Ureter (tissue), 1 donor: ENCODE data around the gene ARRDC4. TPM values are rescaled to one million over a fixed set of nuclear protein-coding genes. Genes with fewer than 3 reads are reported as not detected.
"Not testable (repeated sequence)": the region's sequence is repeated elsewhere in the genome, so short reads cannot be mapped to it uniquely, and the experiment has no call there.

Experiments
- DNase-seq: peaks from one replicate; pipeline ENCODE4 v3.0.0-alpha.2; 2020; ENCODE audit warnings: low spot score
- total RNA-seq: library from RNA; stranded (reverse); gene quantifications from one replicate; pipeline ENCODE4 v1.2.4, GENCODE V29; 2023
- donor health status: DM: yes; HTN: yes; CAD: no.

Gene ARRDC4
- total RNA-seq, 1 donor from 2014 or later, result 13.6 TPM

DNA sequence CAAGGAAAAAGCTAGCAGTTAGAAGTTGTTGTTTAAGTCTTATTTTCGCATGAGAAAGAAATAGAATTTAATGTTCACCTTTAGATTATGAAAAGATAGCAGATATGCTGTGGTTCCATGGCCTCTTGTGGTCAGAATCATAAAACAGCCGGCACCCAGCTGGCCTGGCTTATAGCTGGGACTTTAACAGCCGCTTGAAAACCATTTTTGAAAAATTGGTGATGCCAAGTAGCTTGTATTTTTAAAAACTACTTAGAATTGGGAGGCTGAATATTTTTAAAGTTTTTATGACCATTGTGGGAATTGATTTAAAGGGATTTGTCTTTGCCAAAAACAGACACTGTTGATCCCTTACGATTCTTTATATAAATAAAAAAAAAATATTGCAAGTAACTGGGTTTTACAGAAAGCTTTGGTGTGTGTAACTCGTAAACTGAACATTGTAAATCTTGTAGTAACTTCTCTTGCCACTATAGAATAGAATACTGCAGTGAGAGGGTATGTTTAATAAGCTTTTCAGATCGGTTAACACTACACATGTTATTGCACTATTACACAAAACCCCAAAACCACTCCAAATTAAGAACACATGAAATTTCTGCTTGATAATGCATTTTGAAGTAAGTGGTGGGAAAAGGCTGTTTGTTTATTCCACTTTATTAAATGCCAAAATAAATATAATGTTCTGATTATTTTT lies 6.6 kb downstream of the ARRDC4 start:
- DNase-seq, result no peak

DNA sequence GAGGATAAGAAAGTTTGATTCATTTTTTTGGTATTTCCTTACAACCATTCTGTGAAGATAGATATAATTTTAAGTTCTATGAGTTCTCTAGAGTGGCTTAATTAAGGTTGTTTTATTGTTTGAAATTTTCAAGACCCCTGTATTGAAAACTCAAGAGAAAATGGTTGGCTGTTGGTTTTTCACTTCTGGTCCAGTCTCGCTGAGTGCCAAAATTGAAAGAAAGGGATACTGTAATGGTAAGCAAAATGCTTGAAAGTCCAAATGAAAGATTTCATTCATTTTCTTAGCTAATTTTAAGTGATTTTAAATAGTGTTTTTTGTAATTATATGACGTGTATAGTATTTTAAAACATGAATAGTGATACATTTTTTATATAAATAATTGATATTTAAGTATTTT lies 7.4 kb downstream of the ARRDC4 start:
- DNase-seq, result no peak

DNA sequence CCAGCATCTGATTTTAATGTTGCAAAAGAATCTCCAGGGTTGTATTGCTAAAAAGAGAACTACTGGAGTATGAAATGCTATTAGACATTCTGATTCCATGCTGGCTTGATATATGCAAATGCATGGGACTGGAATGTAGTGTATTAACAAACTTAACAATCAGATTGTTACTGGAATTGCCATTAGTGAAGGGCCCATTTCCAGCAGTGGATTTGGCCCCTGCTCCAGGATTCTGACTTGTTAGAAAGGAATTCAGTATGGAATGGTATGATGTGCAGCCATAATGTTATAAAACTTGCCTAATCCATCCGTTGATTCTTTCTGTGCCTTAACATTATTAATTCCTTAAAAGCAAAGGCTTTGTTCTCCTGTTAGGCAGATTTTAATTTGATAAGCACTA lies 7.9 kb downstream of the ARRDC4 start:
- no peak for DNase-seq

DNA sequence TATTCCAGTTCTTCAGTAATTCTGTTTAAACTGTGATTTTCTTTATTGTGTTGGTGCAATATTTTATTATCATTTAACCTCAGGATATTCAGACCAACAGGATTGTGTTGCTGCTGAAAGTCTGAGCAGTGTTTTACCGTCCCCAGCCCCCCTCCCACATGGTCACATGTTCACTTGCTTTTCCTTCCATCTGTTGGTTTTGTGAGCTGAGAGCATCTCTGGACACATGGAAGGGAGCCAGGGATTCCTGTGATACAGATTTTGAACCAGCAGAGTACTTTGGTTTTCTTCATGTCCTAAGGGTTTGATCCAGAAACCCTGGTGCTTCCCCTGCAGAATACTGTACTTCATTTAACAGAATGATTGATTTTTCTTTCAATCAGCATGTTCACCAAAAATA lies 11.9 kb downstream of the ARRDC4 start:
- no peak for DNase-seq

DNA sequence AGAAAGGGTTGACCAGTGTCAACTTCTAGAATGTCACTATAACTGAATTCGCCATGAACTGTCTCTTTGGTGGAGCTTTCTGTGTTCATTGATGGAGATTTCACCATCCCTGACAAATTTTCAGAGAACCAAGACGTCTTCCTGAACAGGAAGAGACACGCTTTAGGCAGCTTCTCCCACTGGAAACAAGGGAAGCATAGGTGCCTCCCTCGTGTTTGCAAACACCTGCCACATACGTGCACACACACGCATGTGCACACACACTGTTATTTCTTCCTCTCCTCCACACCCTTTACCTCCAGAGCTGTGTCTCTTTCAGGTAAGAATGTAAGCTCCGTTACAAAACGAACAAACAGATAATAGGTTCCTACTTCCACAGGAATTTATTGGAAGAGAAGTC lies 15.6 kb downstream of the ARRDC4 start:
- no peak for DNase-seq

DNA sequence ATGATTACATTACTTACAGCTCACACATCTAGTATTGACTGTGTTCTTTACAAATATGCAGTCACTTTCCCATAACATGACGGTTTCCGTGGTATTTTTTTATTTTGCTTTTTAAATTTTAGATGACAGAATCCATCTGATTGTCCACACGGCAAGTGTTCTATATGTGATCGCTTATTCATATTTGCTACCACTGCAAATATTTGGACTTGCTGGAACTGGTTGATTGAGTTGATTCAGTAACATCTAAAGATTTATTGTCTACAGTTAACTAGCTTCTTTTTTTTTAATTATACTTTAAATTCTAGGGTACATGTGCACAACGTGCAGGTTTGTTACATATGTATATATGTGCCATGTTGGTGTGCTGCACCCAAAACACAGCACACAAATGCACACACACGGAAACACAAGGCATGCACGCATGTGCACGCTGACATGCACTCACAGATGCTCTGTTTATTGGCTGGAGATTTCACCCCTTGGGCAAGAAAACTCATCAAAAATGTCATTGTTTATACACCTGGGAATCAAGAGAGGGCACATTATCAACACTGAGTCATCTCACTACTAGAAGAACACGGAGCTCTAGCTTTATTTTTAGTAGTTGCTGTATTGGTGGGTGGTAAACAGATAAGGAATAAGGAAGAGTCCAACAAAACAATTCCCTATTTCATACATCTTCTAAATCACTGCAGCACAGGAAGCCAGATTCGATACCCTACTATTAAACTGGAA lies 16.4 kb downstream of the ARRDC4 start:
- no peak for DNase-seq

DNA sequence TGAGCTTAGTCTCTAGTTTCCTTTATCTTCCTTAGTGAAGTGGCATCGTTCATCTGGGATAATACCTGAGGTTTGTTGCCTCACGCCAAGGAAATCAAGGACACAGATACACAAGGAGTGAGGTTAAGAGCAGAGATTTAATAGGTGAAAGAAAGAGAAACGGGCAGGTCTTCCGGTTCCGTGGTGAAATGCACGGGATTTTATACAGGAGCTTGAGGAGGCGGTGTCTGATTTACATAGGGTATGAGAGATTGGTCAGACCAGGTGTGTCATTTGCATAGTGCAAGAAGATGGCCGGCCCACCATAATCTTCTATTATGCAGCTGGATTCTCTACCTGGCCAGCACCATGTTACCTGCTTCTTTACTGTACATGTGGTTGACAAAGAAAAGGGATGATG lies 17.2 kb downstream of the ARRDC4 start:
- DNase-seq, result no peak

DNA sequence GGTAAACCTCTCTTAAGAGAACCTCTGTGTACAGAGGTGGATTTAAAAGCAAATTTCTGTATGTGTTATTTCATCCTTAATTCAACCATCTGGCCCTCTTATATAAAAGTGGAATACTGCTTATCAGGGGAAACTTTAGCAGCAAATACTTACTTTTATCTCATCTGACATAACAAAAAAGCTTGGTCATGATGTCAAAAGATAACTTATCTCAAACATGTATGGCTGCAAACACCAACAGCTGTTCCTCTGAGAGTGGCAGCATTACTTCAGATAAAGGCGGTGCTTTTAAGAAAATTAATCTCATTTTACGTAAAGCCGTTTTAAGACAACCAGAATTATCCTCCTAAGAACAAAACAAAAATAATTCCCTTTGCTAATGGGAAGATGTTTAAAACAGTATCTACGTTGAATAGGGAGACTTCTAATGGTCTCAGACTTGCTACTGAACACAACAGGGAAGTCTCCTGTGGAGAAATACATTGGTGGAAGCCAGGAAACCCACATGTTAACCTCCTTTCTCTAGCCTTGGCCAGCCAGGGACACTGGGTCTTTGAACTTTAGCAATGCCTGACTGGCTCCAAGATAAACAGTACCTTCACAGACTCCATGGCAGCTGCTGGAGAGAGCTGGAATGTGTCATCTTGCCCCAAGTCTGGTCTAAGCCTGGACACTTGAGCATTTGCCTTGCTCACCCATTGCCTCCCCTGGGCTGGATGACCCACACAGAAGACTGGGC lies 18.1 kb downstream of the ARRDC4 start:
- no peak for DNase-seq

DNA sequence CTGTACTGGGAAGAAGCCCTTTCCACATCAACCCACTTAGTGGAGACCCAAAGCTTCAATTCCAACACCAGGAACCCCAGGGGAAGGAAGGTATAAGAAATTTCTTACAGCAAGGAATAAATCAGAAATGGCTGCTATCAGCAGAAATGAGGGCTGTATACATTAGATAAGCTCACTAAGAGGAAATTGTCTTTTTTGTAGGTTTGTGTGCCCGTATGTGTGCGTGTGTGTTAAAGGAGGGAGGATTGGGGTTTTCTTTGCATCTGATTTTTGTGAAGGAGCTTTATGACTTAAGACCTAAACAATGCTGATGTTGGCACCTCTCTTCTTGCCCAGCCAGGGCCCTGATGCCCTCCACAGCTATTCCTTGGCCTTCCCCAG lies 18.6 kb downstream of the ARRDC4 start:
- no peak for DNase-seq

DNA sequence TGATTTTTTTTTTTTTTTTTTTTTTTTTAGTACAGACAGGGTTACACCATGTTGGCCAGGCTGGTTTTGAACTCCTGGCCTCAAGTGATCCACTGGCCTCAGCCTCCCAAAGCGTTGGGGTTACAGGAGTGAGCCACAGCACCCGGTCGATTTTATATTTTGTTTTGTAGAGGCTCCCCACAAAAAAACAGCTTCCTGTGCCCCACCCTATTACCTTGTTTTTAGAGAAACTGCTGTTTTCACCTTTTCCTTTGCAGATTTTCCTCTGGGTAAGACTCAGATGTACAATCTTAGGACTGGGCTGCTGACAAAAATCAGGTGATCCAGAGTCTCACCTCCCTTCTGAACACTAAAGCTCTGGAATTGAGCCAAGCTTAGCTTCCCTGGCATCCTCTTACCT lies 20.6 kb downstream of the ARRDC4 start:
- no peak for DNase-seq

DNA sequence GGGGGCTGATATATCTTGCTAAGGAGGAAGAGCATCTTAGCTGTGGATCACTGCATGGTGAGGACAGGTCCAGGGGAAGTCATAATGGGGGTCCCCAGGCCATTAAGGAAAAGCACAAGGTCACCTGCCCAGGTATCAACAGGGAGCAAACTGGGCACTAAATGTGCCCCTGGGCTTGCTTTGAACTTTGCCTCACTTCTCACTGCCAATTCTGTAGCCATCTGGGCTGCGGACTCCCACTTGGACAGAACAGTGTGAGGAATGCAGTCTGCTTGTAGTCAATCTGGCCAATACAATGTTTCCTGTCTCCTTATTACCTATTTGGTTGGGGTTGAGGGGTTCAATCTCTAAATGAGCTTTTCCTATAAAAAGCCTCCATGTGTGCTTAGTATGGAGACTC lies 21.3 kb downstream of the ARRDC4 start:
- DNase-seq, result no peak

DNA sequence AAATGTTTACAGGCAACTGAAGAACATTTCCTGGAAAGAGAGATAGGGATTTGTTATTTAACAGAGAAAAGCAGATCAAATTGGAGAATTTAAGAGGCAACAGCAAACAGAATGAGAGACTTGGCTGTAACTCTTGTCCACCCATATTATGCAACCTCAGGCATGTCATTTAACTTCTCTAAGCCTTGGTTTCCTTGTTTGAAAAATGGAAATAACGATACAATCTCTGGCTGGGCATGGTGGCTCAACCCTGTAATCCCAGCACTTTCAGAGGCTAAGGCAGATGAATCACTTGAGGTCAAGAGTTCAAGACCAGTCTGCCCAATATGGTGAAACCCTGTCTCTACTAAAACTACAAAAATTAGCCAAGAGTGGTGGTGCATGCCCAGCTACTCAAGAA lies 23.7 kb downstream of the ARRDC4 start:
- DNase-seq, result no peak

DNA sequence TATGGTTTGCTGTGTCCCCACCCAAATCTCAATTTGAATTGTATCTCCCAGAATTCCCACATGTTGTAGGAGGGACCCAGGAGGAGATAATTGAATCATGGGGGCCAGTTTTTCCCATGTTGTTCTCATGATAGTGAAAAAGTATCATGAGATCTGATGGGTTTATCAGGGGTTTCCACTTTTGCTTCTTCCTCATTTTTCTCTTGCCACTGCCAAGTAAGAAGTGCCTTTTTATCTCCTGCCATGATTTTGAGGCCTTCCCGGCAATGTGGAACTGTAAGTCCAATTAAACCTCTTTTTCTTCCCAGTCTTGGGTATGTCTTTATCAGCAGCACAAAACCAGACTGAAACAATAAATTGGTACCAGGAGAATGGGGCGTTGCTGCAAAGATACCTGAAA lies 25.5 kb downstream of the ARRDC4 start:
- not testable (repeated sequence) for DNase-seq

DNA sequence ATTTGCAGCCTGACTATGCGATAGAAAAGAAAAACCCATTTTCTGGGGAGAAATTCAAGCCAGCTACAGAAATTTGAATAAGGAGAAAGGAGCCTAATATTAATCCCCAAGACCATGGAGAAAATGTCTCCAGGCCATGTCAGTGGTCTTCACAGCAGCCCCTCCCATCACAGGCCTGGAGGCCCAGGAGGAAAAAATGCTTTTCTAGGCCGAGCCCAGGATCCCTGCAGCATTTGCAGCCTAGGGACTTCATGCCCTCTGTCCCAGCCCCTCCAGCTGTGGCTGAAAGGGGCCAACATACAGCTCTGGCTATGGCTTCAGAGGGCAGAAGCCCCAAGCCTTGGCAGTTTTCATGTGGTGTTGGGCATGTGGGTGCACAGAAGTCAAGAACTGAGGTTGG lies 26.3 kb downstream of the ARRDC4 start:
- no peak for DNase-seq

DNA sequence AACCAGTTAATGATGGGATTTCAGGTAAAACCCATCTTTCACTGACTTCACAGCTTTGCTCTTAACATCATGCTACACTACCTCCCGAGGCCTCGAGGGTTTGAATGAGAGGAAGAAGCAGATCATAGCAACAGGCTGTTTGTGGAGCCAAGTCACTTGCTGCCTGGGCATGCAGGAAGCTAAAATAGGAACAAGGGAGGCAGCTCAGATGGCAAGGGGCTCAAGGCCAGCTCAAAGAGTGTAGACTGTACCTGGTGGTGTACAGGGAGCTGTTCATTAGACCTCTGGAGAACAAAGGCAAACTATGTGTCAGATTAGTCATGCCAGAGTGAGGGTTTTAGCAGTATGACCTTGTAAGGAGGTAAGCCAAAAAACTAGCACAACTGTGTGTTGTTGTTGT lies 28.8 kb downstream of the ARRDC4 start:
- DNase-seq, result no peak

DNA sequence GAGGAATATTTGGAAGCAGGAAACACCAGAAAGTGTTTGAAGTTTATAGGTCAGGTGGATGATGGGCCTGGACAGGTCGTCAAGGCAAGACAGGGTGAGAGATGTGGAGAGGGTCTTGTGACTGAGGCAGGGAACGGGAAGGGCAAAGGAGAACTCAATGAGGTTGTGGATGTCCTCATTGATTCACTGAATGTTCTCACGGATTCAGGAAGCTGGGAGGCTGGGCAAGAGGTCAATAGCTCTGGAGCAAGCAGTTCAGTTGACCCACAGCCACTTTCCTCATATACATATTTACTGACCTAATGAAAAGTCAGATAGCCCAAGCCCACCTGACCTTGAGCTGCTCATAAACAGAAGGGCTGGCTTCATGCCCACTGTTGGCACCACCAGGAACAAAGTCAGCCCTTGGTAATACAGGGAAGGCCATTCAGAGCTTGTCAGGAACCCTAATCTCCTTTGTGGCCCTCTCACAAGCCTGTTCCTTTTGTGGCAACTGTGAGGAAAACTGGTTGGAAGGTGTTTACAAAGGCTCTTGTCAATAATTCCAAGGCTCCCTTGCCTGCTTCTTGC lies 31.6 kb downstream of the ARRDC4 start:
- no peak for DNase-seq

DNA sequence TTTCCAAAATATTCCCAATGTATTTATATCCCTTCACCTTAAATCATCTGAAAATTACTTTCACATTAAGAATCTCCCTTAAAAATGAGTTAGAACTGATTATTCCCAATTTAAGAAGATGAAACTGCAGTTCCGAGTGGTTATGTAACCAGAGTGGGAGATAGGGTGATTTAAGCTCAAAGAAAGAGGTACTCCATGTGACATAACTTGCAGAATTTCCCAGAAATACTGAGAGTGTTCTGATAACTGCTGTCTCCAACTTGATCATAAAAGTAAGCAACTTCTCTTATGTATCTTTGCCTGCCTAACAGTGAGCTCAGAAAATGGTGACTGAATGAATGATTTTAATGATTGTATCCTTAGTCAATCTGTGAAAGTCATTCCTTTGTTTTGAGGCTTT lies 32.3 kb downstream of the ARRDC4 start:
- no peak for DNase-seq

DNA sequence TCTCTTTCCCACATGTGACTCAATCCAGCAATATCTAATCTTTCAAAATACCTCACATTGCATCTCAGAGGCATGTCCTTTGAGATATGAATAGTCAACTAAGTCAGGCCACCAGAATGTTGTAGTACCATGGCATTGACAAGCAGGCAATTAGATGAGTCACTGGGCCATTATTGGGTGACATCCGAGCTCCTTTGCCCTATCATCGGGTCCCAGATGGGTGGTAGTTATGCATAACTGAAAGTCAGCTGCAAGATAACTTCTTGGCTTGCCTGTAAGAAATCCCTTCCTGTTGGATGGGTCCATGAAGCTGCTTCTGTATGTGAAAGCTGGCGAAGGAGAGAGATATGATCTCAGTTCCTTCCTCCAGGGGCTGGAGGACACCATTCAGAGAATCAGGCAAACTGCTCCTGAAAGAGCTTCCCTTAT lies 32.8 kb downstream of the ARRDC4 start:
- DNase-seq, result no peak

DNA sequence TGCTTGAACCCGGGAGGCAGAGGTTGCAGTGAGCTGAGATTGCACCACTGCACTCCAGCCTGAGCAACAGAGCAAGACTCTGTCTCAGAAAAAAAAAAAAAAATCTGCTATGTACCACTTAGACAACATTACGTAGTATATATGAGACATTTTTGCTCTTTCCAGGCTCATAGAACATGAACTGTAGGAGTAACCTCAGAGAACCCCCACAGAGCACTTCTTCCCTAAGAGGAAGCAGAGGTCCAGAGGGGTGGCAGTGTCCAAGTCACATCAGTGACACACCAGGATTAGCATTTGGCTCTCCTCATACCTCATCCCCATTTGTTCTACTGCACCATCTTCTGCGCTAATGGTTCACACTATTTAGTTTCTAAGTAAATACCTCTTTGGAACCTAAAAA lies 33.7 kb downstream of the ARRDC4 start:
- DNase-seq, result no peak

DNA sequence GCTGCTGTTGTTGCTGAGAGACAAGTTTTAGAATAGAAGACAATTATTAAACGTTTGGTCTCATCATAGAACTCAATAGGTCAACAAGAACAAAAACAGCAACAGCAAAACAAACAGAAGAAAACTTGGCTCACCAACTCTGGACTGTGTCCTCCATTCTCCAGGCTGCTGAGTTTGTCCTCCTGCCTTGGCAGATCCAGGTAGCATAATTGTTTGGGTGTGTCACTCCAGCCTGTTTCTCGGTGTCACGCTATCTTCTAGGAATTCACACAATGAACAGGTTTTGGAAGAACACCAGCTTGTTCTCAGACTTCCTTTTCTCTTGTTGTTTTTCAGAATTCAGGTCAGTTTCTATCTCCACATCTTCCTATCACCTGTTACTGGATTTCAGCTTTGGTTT lies 34.7 kb downstream of the ARRDC4 start:
- no peak for DNase-seq

DNA sequence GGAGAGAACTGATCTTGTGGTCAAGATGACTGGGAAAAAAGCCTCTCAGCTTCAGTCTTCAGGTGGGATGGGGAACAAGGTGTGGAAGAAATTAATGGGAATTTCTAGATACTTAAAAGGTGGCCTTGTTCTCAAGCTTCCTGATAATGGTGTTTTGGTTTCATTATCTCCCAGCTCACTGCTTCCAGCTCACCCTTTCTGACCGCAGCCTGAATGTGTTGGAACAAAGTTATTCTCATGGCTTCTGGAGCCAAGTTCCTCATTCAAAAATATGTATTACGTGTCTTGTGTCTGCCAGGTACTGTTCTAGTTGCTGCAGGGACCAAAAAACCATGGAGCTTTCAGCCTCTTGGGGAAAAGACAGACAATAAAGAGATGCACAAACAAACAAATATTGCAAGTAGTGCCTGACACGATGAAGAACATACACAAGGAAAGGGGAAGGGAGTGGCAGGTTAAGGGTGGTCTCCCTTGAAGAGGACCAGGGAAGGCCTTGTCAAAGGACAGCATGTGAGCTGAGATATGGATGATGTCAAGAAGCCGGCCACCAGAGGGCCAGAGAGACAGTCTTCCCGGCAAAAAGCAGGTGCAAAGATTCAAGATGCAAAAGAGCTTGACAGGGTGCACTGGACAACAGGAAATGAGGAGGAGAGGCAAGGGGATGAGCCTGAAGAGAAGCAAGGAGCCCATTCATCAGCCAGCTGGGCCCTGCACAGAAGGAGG lies 35.5 kb downstream of the ARRDC4 start:
- no peak for DNase-seq
